K562 (cell line): ENCODE data around the gene SLC25A45. TPM values are rescaled to one million over a fixed set of nuclear protein-coding genes. Genes with fewer than 3 reads are reported as not detected.
A peak's percentile ranks its signal among the peaks of the same experiment; 100 is the strongest.

Experiments used
- CHD4 ChIP-seq: fragments of 200-600 bp; sonication (generic); IDR thresholded peaks from 3 replicates; pipeline ENCODE4 v1.6.1; 2012; ENCODE audit warnings: low read depth, mild to moderate bottlenecking, mixed read lengths, low read length, inconsistent platforms; ENCODE audit not compliant: insufficient read depth, insufficient replicate concordance, poor library complexity, severe bottlenecking
- ETV1 ChIP-seq: fragments of 450-650 bp; conservative IDR thresholded peaks from 2 replicates; pipeline ENCODE4 v1.6.1; 2016; ENCODE audit warnings: missing genetic modification characterization, control low read depth, low read depth, missing compliant biosample characterization
- JUND ChIP-seq, 2 experiments: IDR thresholded peaks; 2 replicates in 1 of 2; 3 replicates in 1 of 2; pipeline ENCODE4 v1.6.1; 2011; ENCODE audit warnings: borderline replicate concordance in 2 of 2, low read depth in 2 of 2, low read length in 2 of 2, improper control_type of control experiment in 1 of 2, missing biosample characterization in 1 of 2, missing genetic modification characterization in 1 of 2, missing genetic modification reagents in 1 of 2
- MEIS2 ChIP-seq: fragments of 450-650 bp; IDR thresholded peaks from 2 replicates; pipeline ENCODE4 v1.6.1; 2014; ENCODE audit warnings: mild to moderate bottlenecking; ENCODE audit not compliant: partially characterized antibody
- RCOR1 ChIP-seq, 2 experiments: IDR thresholded peaks; 2 replicates each; pipeline ENCODE4 v1.6.1; 2012; ENCODE audit warnings: low read depth in 2 of 2, low read length in 2 of 2, borderline replicate concordance in 1 of 2, improper control_type of control experiment in 1 of 2
- SRSF9 ChIP-seq: fragments of 200-400 bp; formaldehyde crosslinking; IDR thresholded peaks from 2 replicates; pipeline ENCODE4 v1.6.1; 2017; ENCODE audit warnings: low read depth, low read length, borderline replicate concordance
- TEAD4 ChIP-seq, 2 experiments: sonication (generic) in 1 of 2; formaldehyde crosslinking in 1 of 2; IDR thresholded peaks; 2 replicates each; pipeline versions ENCODE4 v1.6.1 to v1.8.0; 2012 to 2022; ENCODE audit warnings: borderline replicate concordance in 1 of 2, inconsistent platforms in 1 of 2, low read length in 1 of 2, mild to moderate bottlenecking in 1 of 2, missing genetic modification reagents in 1 of 2
- TRIM24 ChIP-seq, 2 experiments: fragments of 450-650 bp; IDR thresholded peaks; 2 replicates each; pipeline ENCODE4 v1.6.1; 2016
- polyA plus RNA-seq, 8 experiments: library from polyadenylated mRNA; depleted of rRNA in 4 of 8; stranded (reverse) in 5 of 8; unstranded in 3 of 8; fragments of >200 nt; fragmentation: Nextera tagmentation in 2 of 8; fragmentation: Illumina TruSeq in 1 of 8; extraction: Ambion mirVana in 2 of 8; extraction: Trizol in 1 of 8; gene quantifications; 2 replicates each; pipeline versions ENCODE4 v1.2.1 to v1.2.3, GENCODE V29; 2011 to 2014; ENCODE audit warnings: inconsistent platforms in 1 of 8, missing spikeins in 1 of 8
- total RNA-seq, 7 experiments: library from RNA; depleted of rRNA in 6 of 7; stranded (reverse); fragments of >200 nt in 6 of 7; fragmentation: Illumina TruSeq in 2 of 7; extraction: Trizol in 2 of 7; gene quantifications; 2 replicates each; pipeline versions ENCODE4 v1.2.1 to v1.2.3, GENCODE V29; 2011 to 2021; ENCODE audit warnings: low replicate concordance in 1 of 7
- TF ChIP-seq, protein P1 (sequence below): sonication (generic); formaldehyde crosslinking; IDR thresholded peaks from 2 replicates; pipeline ENCODE4 v1.8.0; 2022; ENCODE audit warnings: mild to moderate bottlenecking, low read depth, missing genetic modification reagents
- TF ChIP-seq, protein P2 (sequence below): sonication (generic); formaldehyde crosslinking; IDR thresholded peaks from 2 replicates; pipeline ENCODE4 v1.8.1; 2023; ENCODE audit warnings: mild to moderate bottlenecking, missing genetic modification reagents
- TF ChIP-seq, protein P3 (sequence below), 2 experiments: fragments of 450-650 bp in 1 of 2; sonication (generic) in 1 of 2; formaldehyde crosslinking in 1 of 2; IDR thresholded peaks; 2 replicates each; pipeline versions ENCODE4 v1.7.1 to v1.9.0; 2016 to 2022; ENCODE audit warnings: inconsistent platforms in 1 of 2, mild to moderate bottlenecking in 1 of 2, missing genetic modification reagents in 1 of 2

SLC25A45 gene
- total and polyA plus RNA-seq, 9 of the 15 experiments (the other 6 are each of a cell fraction or from before 2014, with no cell fraction given), result 0.15 to 2.3 (median 0.68) TPM

DNA sequence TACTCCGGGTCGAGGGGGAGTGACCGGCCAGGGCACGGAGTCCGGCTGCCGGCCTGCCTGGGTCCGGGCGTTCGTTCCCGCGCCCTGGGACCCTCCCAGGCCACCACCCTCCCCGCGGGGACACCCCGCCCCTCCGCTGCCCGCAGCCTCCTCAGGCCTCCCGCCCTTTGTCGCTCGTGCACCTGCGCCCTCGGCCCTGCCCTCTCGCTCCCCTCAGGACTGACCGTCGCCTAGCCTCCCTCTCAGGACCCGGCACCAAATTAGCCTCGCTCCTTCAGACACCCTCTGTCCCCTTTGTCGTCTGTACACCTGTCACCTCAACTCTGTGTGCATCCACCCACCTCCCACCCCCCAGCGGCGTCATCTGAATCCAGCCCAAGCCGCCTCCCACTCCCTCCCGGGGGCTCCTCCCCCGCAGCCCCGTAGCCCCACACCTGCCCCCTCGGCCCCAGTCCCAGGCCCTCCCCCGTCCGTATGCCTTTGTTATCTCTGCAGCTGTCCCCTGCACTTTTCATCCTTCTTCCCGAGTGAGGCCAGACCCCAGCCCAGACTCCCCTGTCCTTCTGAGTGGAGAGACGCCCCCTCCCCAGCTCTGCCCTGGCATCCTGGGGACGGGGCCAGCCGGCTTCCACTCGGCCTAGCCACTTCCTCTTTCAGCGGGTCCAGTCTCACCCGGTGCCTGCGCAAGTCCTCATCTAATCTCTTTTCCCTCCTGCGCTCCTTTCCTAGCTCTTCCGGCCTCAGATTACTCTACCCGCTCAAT lies 27.3 kb downstream of the SLC25A45 start (continued):
- TF ChIP-seq, protein P1, sequence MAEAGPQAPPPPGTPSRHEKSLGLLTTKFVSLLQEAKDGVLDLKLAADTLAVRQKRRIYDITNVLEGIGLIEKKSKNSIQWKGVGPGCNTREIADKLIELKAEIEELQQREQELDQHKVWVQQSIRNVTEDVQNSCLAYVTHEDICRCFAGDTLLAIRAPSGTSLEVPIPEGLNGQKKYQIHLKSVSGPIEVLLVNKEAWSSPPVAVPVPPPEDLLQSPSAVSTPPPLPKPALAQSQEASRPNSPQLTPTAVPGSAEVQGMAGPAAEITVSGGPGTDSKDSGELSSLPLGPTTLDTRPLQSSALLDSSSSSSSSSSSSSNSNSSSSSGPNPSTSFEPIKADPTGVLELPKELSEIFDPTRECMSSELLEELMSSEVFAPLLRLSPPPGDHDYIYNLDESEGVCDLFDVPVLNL (CRISPR knock-in tag), result no peak
- TF ChIP-seq TRIM24 (IDR thresholded peaks at IDR 0.05) (0 out of 4 replicates have a peak, but pooled peaks of 1 of the 2 experiments have one; percentile 49), JUND (IDR thresholded peaks at IDR 0.05; ENCODE audit: borderline replicate concordance, low read depth, low read length) (peak; percentile 44; the same call in 1 of the 2 replicates), JUND (tag; IDR thresholded peaks at IDR 0.05; ENCODE audit: borderline replicate concordance, low read depth, low read length) (no peak), RCOR1 (IDR thresholded peaks at IDR 0.05; ENCODE audit: borderline replicate concordance in 1 of 2, low read depth in 2 of 2, low read length in 2 of 2) (peak in 1 of 2 experiments; percentile 80; a peak in 3 of 4 replicates), MEIS2 (peak; percentile 3), ETV1 (tag) (peak; percentile 75), SRSF9 (no peak), CHD4 (peak; percentile 76), TEAD4 (IDR thresholded peaks at IDR 0.05; ENCODE audit: low read length) (peak; percentile 62), TEAD4 (CRISPR knock-in tag; IDR thresholded peaks at IDR 0.05; ENCODE audit: borderline replicate concordance) (no peak)
- TF ChIP-seq, protein P2, sequence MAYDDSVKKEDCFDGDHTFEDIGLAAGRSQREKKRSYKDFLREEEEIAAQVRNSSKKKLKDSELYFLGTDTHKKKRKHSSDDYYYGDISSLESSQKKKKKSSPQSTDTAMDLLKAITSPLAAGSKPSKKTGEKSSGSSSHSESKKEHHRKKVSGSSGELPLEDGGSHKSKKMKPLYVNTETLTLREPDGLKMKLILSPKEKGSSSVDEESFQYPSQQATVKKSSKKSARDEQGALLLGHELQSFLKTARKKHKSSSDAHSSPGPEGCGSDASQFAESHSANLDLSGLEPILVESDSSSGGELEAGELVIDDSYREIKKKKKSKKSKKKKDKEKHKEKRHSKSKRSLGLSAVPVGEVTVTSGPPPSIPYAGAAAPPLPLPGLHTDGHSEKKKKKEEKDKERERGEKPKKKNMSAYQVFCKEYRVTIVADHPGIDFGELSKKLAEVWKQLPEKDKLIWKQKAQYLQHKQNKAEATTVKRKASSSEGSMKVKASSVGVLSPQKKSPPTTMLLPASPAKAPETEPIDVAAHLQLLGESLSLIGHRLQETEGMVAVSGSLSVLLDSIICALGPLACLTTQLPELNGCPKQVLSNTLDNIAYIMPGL (CRISPR knock-in tag), result 0 out of 2 replicates have a peak, but pooled peaks have one; percentile 28
- TF ChIP-seq, protein P3, sequence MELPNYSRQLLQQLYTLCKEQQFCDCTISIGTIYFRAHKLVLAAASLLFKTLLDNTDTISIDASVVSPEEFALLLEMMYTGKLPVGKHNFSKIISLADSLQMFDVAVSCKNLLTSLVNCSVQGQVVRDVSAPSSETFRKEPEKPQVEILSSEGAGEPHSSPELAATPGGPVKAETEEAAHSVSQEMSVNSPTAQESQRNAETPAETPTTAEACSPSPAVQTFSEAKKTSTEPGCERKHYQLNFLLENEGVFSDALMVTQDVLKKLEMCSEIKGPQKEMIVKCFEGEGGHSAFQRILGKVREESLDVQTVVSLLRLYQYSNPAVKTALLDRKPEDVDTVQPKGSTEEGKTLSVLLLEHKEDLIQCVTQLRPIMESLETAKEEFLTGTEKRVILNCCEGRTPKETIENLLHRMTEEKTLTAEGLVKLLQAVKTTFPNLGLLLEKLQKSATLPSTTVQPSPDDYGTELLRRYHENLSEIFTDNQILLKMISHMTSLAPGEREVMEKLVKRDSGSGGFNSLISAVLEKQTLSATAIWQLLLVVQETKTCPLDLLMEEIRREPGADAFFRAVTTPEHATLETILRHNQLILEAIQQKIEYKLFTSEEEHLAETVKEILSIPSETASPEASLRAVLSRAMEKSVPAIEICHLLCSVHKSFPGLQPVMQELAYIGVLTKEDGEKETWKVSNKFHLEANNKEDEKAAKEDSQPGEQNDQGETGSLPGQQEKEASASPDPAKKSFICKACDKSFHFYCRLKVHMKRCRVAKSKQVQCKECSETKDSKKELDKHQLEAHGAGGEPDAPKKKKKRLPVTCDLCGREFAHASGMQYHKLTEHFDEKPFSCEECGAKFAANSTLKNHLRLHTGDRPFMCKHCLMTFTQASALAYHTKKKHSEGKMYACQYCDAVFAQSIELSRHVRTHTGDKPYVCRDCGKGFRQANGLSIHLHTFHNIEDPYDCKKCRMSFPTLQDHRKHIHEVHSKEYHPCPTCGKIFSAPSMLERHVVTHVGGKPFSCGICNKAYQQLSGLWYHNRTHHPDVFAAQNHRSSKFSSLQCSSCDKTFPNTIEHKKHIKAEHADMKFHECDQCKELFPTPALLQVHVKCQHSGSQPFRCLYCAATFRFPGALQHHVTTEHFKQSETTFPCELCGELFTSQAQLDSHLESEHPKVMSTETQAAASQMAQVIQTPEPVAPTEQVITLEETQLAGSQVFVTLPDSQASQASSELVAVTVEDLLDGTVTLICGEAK (IDR thresholded peaks at IDR 0.05), result peak; percentile 40; the same call in 1 of the 2 replicates
- TF ChIP-seq, protein P3 (CRISPR knock-in tag; IDR thresholded peaks at IDR 0.05), result no peak
